HepG2 (cell line): ENCODE measurements around the gene NUP85. TPM values are rescaled to one million over a fixed set of nuclear protein-coding genes. Genes with fewer than 3 reads are reported as not detected.
A peak's percentile ranks its signal among the peaks of the same experiment; 100 is the strongest.

ENCODE experiments used
- BRF2 ChIP-seq: sonication (generic); formaldehyde crosslinking; IDR thresholded peaks from 2 replicates; pipeline ENCODE4 v1.8.1; 2022; ENCODE audit warnings: mild to moderate bottlenecking, missing genetic modification reagents
- CENPT ChIP-seq: sonication (generic); formaldehyde crosslinking; IDR thresholded peaks from 2 replicates; pipeline ENCODE4 v1.8.0; 2022; ENCODE audit warnings: low read depth, mild to moderate bottlenecking, moderate library complexity, missing genetic modification reagents
- DMAP1 ChIP-seq: IDR thresholded peaks from 2 replicates; pipeline ENCODE4 v1.6.1; 2016
- MXD4 ChIP-seq: IDR thresholded peaks from 2 replicates; pipeline ENCODE4 v1.6.1; 2016; ENCODE audit warnings: mild to moderate bottlenecking, missing biosample characterization, missing genetic modification reagents
- NFYB ChIP-seq: sonication (generic); formaldehyde crosslinking; IDR thresholded peaks from 2 replicates; pipeline ENCODE4 v1.4.0; 2020; ENCODE audit warnings: missing genetic modification reagents
- ONECUT2 ChIP-seq: sonication (generic); formaldehyde crosslinking; IDR thresholded peaks from 2 replicates; pipeline ENCODE4 v1.4.0; 2020; ENCODE audit warnings: missing genetic modification reagents
- PCBP2 ChIP-seq: fragments of 200-400 bp; formaldehyde crosslinking; optimal IDR thresholded peaks from 2 replicates; pipeline ENCODE3; 2018; ENCODE audit warnings: low read length, low read depth; ENCODE audit not compliant: poor library complexity, severe bottlenecking
- POGK ChIP-seq: sonication (generic); formaldehyde crosslinking; conservative IDR thresholded peaks from 2 replicates; pipeline ENCODE4 v1.8.0; 2022; ENCODE audit warnings: mild to moderate bottlenecking, moderate library complexity, missing genetic modification reagents
- SIN3A ChIP-seq: IDR thresholded peaks from 2 replicates; pipeline ENCODE4 v1.6.1; 2011; ENCODE audit warnings: low read depth, mild to moderate bottlenecking, control low read depth, low read length, borderline replicate concordance
- TFAP4 ChIP-seq: sonication (generic); IDR thresholded peaks from 2 replicates; pipeline ENCODE4 v1.6.1; 2016; ENCODE audit warnings: low read depth, borderline replicate concordance
- USF2 ChIP-seq, 2 experiments: sonication (generic) in 1 of 2; formaldehyde crosslinking in 1 of 2; IDR thresholded peaks; 2 replicates each; pipeline versions ENCODE4 v1.5.1 to v1.6.1; 2011 to 2020; ENCODE audit warnings: borderline replicate concordance in 1 of 2, low read depth in 1 of 2, low read length in 1 of 2, mild to moderate bottlenecking in 1 of 2, missing genetic modification reagents in 1 of 2, moderate library complexity in 1 of 2
- ZFP36L1 ChIP-seq: sonication (generic); formaldehyde crosslinking; IDR thresholded peaks from 2 replicates; pipeline ENCODE4 v1.8.0; 2022; ENCODE audit warnings: mild to moderate bottlenecking, missing genetic modification reagents, moderate library complexity
- ZNF232 ChIP-seq: sonication (generic); formaldehyde crosslinking; IDR thresholded peaks from 2 replicates; pipeline ENCODE4 v1.4.0; 2020; ENCODE audit warnings: missing genetic modification reagents, borderline replicate concordance
- ZNF296 ChIP-seq: sonication (generic); formaldehyde crosslinking; conservative IDR thresholded peaks from 2 replicates; pipeline ENCODE4 v1.5.0; 2020; ENCODE audit warnings: mild to moderate bottlenecking, missing genetic modification reagents
- ZNF550 ChIP-seq: sonication (generic); formaldehyde crosslinking; IDR thresholded peaks from 2 replicates; pipeline ENCODE4 v1.4.0; 2020; ENCODE audit warnings: mild to moderate bottlenecking, missing genetic modification reagents, borderline replicate concordance
- ZNF567 ChIP-seq: sonication (generic); formaldehyde crosslinking; IDR thresholded peaks from 2 replicates; pipeline ENCODE4 v1.8.1; 2023; ENCODE audit warnings: mild to moderate bottlenecking, missing genetic modification reagents, borderline replicate concordance
- polyA plus RNA-seq, 8 experiments: library from polyadenylated mRNA; depleted of rRNA in 3 of 8; stranded (reverse) in 7 of 8; unstranded in 1 of 8; fragments of >200 nt; fragmentation: Illumina TruSeq in 4 of 8; extraction: Trizol in 4 of 8; gene quantifications; 2 replicates each; pipeline versions ENCODE4 v1.2.1 to v1.2.3, GENCODE V29; 2011 to 2016; ENCODE audit warnings: low read depth in 4 of 8, missing spikeins in 1 of 8, mixed read lengths in 1 of 8; ENCODE audit not compliant: insufficient read depth in 1 of 8
- total RNA-seq, 5 experiments: library from RNA; depleted of rRNA; stranded (reverse); fragments of >200 nt; fragmentation: Illumina TruSeq; extraction: Trizol; gene quantifications; 2 replicates each; pipeline ENCODE4 v1.2.3, GENCODE V29; 2016; ENCODE audit warnings: low read depth in 1 of 5
- TF ChIP-seq, protein P1 (sequence below): sonication (generic); formaldehyde crosslinking; IDR thresholded peaks from 2 replicates; pipeline ENCODE4 v1.4.0; 2020; ENCODE audit warnings: missing genetic modification reagents, low read depth, mild to moderate bottlenecking, borderline replicate concordance

Gene NUP85
- total and polyA plus RNA-seq, 2 of the 13 experiments (the other 11 are each of a cell fraction or from before 2014, with no cell fraction given) = 89.1 to 124 TPM

DNA sequence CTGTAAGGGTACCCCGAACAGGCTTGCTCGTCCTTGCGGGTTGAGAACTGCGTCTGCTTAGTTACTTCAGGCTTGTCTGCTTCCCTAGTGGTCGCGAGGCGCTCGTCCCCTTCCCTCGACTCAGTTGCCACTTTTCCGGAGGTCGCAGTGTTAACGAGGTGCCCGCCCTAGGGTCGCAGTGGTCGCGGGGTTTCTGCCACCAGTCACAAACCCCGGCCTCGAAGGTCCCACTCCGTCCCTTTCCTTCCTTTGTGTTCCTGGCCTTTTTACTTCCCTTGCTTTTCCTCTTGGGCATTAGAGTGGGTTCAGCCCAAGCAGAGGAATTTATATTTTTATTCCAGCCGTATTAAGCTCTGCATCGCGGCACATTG is 299 bp downstream of the NUP85 start (continued):
- peak; percentile 10; the same call in 1 of the 2 replicates for TF ChIP-seq POGK (CRISPR knock-in tag)
- TF ChIP-seq SIN3A = no peak
- no peak for TF ChIP-seq TFAP4
- no peak for TF ChIP-seq PCBP2
- 0 out of 2 replicates have a peak, but pooled peaks have one; percentile 14 for TF ChIP-seq USF2 (IDR thresholded peaks at IDR 0.05; ENCODE audit: low read depth, low read length)
- TF ChIP-seq USF2 (CRISPR knock-in tag; IDR thresholded peaks at IDR 0.05; ENCODE audit: borderline replicate concordance) = no peak
- TF ChIP-seq ZNF567 (CRISPR knock-in tag) = peak; percentile 53
- TF ChIP-seq ONECUT2 (CRISPR knock-in tag) = no peak
- peak; percentile 38 for TF ChIP-seq ZNF232 (CRISPR knock-in tag)
- TF ChIP-seq, protein P1, sequence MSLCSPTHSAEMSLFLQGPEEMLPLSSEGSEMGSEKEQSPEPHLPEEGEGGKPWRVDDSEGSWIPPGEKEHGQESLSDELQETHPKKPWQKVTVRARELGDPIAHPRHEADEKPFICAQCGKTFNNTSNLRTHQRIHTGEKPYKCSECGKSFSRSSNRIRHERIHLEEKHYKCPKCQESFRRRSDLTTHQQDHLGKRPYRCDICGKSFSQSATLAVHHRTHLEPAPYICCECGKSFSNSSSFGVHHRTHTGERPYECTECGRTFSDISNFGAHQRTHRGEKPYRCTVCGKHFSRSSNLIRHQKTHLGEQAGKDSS (CRISPR knock-in tag) = 0 out of 2 replicates have a peak, but pooled peaks have one; percentile 13
- 0 out of 2 replicates have a peak, but pooled peaks have one; percentile 15 for TF ChIP-seq MXD4 (CRISPR knock-in tag)
- TF ChIP-seq ZNF296 (CRISPR knock-in tag) = no peak
- TF ChIP-seq CENPT (CRISPR knock-in tag) = 0 out of 2 replicates have a peak, but pooled peaks have one; percentile 1
- TF ChIP-seq BRF2 (CRISPR knock-in tag) = no peak
- no peak for TF ChIP-seq ZFP36L1 (CRISPR knock-in tag)
- TF ChIP-seq ZNF550 (CRISPR knock-in tag) = 0 out of 2 replicates have a peak, but pooled peaks have one; percentile 18
- no peak; the same call in 1 of the 2 replicates for TF ChIP-seq NFYB (CRISPR knock-in tag)
- TF ChIP-seq DMAP1 (CRISPR knock-in tag) = 0 out of 2 replicates have a peak, but pooled peaks have one; percentile 21
